MM.1S (cell line): ENCODE results near the gene KRTAP10-5.

Source experiments
- EZH2 ChIP-seq: fragments of 300-600 bp; sonication (generic); optimal IDR thresholded peaks from 2 replicates; pipeline ENCODE3; 2017; ENCODE audit warnings: low read depth, mild to moderate bottlenecking, antibody characterized with exemption, low read length, mixed read lengths
- EZH2phosphoT487 ChIP-seq: fragments of 300-600 bp; sonication (generic); IDR thresholded peaks from 2 replicates; pipeline ENCODE4 v1.6.1; 2018; ENCODE audit warnings: antibody characterized with exemption, low read length
- TF ChIP-seq, protein P1 (sequence below): fragments of 300-600 bp; sonication (generic); IDR thresholded peaks from 2 replicates; pipeline ENCODE4 v1.5.1; 2016; ENCODE audit warnings: antibody characterized with exemption, low read length, mixed read lengths

DNA sequence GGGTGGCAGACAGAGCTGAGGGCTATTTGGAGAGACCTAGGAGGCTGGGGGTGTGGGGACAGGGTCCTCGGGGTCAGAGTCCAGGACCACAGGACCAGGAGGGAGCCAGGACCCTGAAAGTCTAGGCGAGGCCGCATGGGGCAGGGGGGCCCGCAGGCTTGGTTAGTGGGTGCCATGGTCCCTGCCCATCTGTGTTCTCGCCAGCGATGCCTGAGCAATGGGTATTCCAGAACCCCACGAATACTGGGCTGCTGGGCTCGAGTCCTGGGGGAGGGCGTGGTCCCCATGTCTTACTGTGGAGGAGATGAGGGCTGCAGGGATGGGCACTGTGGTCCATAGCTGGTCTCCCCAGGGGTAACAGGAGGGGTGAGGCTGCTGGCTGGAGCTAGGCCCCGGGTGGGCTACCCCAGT, 9.9 kb upstream of the KRTAP10-5 start:
- TF ChIP-seq, protein P1, sequence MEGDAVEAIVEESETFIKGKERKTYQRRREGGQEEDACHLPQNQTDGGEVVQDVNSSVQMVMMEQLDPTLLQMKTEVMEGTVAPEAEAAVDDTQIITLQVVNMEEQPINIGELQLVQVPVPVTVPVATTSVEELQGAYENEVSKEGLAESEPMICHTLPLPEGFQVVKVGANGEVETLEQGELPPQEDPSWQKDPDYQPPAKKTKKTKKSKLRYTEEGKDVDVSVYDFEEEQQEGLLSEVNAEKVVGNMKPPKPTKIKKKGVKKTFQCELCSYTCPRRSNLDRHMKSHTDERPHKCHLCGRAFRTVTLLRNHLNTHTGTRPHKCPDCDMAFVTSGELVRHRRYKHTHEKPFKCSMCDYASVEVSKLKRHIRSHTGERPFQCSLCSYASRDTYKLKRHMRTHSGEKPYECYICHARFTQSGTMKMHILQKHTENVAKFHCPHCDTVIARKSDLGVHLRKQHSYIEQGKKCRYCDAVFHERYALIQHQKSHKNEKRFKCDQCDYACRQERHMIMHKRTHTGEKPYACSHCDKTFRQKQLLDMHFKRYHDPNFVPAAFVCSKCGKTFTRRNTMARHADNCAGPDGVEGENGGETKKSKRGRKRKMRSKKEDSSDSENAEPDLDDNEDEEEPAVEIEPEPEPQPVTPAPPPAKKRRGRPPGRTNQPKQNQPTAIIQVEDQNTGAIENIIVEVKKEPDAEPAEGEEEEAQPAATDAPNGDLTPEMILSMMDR: no peak
- TF ChIP-seq EZH2 (no peak), EZH2phosphoT487 (no peak)
